Cardiac septum (tissue), 1 donor: Measurements from ENCODE around the gene MACROH2A2. TPM values are rescaled to one million over a fixed set of nuclear protein-coding genes. Genes with fewer than 3 reads are reported as not detected.
"Not testable (repeated sequence)": the region's sequence is repeated elsewhere in the genome, so short reads cannot be mapped to it uniquely, and the experiment has no call there.

ENCODE experiments used
- DNase-seq: peaks from one replicate; pipeline ENCODE4 v3.0.0-alpha.2; 2020; ENCODE audit warnings: low spot score
- intact Hi-C: fragments of 100-400 bp; cut with DNase I; formaldehyde crosslinking; loops from one replicate; pipeline ENCODE4 v1.14.0; 2022
- total RNA-seq: library from RNA; stranded (reverse); fragmentation: NEBNext Ultra II Directional; extraction: Animal tissue kit (Norgen Biotek cat#: 25700); gene quantifications from one replicate; pipeline ENCODE4 v1.2.1, GENCODE V29; 2021
- donor health status: DM: no; HTN: no; CAD: no.

Gene MACROH2A2
- total RNA-seq, 1 donor from 2014 or later: 15.3 TPM

GRCh38 chr10:70145166-70145665, 92.6 kb downstream of the MACROH2A2 start:
- DNase-seq: no peak
- intact Hi-C loops: no loop called here

- intact Hi-C loops: no loop called here
- peak; percentile 87 for DNase-seq
These were observed 93.2 kb downstream of the MACROH2A2 start for GRCh38 chr10:70145666-70146488.

GRCh38 chr10:70146489-70147258, 94.0 kb downstream of the MACROH2A2 start, which contains the start of gene TYSND1:
Gene TYSND1, minus strand, starts transcription at chr10:70146700. Its CDS starts 114 bp downstream, at chr10:70146586.
- DNase-seq: peak; percentile 97
- intact Hi-C loops: no loop called here

- DNase-seq: no peak
- intact Hi-C loops: no loop called here
These were observed 94.6 kb downstream of the MACROH2A2 start for GRCh38 chr10:70147259-70147625.

GRCh38 chr10:70148516-70148915, 95.9 kb downstream of the MACROH2A2 start:
- intact Hi-C loops: no loop called here
- DNase-seq: no peak

- no peak for DNase-seq
These were observed 102.7 kb downstream of the MACROH2A2 start for GRCh38 chr10:70155255-70155838.

GRCh38 chr10:70158113-70158512, 105.5 kb downstream of the MACROH2A2 start:
- DNase-seq: no peak
- intact Hi-C loops: no loop called here

More at GRCh38 chr10:70155255-70155838, 102.7 kb downstream of the MACROH2A2 start:
- intact Hi-C loops: no loop called here

- DNase-seq, intact Hi-C loops: not testable (repeated sequence)
These were observed 106.7 kb downstream of the MACROH2A2 start for GRCh38 chr10:70159366-70159765.

GRCh38 chr10:70160798-70161197, 108.2 kb downstream of the MACROH2A2 start:
- no peak for DNase-seq

More at GRCh38 chr10:70160798-70161197, 108.2 kb downstream of the MACROH2A2 start:
- intact Hi-C loops: no loop called here

Other genes starting within 250 kb of the MACROH2A2 start
- gene AIFM2, start 80.0 kb downstream of the MACROH2A2 start, total RNA-seq: 19.4 TPM
- 5.2 TPM for gene TYSND1, start 93.9 kb downstream of the MACROH2A2 start, total RNA-seq
- gene SAR1A, start 117.7 kb downstream of the MACROH2A2 start, total RNA-seq: 87.1 TPM
- gene PPA1, start 180.6 kb downstream of the MACROH2A2 start, total RNA-seq: 68.6 TPM
- gene NPFFR1, start 231.2 kb downstream of the MACROH2A2 start, total RNA-seq: not detected